GM19395 (cell line): ENCODE data around the gene CRYZL1.

ENCODE experiments used
- ATAC-seq: cut with Tn5 transposase; IDR thresholded peaks from one replicate; pipeline ENCODE4 v1.9.1; 2021; ENCODE audit warnings: mild to moderate bottlenecking, moderate library complexity; ENCODE audit not compliant: unreplicated experiment

CRYZL1 gene

GRCh38 chr21:33662046-33662445, 20.5 kb upstream of the CRYZL1 start:
- ATAC-seq = no peak

DNA sequence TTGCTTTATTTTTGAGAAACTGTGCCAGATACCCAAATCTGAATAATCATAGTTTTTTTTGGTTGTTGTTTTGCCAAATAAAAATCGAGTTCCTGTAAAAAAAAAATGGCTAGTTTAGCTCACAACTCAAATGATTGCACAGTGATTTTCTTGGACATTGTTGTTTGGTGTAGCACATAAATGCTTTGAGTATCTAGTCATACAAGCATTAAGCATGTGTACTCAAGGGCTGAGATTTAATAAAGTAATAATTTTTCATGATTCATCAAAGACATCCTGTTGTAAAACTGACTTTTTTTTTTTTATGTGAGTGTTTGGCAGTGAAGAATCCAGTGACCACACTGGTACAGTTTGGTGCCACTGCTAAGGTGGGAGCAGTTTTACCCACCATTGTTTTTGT, 19.6 kb upstream of the CRYZL1 start:
- no peak for ATAC-seq

DNA sequence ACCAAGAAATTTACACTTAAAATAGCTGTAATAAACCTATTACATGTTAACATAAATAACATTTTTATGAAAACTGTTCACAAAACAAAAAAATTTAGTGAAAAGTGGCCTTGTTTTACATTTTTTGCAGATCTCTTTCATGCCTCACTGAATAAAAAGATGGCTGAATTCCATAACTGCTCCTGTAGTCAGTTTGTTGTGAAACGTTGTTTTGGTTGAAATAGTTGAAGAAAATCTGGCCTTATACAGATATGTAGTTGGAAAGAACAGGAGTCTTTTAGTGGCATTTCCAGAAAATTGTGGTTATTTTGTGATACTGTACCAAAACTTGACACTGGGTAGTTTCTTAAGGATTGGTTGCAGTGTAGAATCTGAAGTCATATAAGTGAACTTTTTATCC, 18.9 kb upstream of the CRYZL1 start:
- ATAC-seq = no peak

DNA sequence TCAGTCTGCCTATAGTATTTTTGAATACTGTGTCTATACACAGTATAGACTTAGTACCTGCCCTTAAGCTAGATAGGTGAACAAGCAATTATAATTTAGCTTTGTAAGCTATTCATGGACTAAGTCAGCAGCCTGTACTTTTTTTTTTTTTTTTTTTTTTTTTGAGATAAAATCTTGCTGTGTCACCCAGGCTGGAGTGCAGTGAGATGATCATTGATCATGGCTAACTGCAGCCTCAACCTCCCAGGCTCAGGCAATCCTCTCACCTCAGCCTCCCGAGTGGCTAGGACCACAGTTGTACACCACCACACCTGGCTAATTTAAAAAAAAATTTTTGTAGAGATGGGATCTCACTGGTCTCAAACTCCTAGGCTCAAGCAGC, 18.0 kb upstream of the CRYZL1 start:
- ATAC-seq = no peak

GRCh38 chr21:33658919-33659567, 17.5 kb upstream of the CRYZL1 start:
- ATAC-seq = no peak

DNA sequence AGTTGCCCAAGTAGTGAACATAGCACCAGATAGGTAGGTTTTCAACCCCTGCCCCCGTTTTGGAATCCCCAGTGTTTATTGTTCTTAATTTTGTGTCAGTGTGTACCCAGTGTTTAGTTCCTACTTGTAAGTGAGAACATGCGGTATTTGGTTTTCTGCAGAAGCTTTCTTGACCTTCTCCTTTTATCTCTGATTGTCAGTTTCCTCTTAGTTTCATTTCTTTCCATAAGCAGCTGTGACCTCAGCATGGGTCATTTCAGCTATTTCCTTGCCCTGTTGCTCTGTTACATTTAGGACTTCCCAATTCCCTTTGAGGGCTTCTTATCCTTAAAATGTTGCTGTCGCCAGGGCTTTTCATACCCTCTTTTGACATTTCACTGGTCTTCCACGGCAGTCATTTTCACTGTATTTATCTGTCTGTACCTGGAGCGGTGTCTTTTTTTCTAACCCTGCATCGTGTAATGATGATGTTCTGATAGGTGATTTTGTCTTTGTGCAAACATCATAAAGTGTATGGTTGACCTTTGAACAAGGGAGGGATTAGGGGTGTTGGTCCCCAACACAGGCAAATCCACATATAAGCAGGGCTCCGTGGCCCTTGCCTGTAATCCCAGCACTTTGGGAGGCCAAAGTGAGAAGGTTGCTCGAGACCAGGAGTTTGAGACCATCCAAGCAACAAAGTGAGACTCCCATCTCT, 15.7 kb upstream of the CRYZL1 start:
- ATAC-seq = no peak

GRCh38 chr21:33655588-33656221, 14.2 kb upstream of the CRYZL1 start:
- no peak for ATAC-seq

GRCh38 chr21:33654412-33654811, 12.9 kb upstream of the CRYZL1 start:
- ATAC-seq = no peak

DNA sequence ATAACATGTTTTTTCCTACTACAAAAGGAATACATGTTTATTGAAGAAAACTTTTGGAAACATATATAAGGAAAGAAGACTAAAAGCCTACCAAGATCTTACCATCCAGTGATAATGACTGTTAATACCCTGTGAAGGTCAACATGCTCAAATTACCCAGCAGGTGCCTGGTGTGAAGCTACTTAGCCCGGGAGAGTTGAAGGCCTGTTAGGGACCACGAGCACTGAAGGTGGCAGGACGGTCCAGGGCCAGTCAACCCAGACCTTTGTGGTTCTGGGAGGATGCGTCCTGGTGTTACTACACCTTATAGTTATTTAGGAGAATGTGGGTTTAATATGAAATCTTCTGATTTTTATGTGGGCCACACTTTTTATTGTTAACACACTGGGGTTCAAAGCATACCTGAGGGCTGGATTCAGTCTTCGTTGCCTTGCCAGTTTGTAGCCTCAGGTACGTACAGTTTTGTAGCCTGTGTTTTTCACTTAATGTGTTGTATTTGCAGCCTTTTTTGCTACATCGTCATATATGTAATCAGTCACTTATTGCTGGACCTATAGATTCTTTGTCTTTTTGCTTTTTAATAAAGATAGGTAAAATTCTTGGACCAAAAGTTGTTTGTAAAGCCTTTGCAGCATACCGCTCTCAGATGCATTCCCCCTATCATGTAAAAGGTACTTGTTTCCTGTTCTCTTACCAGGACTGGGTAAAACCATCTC, 10.6 kb upstream of the CRYZL1 start:
- ATAC-seq = no peak

- no peak for ATAC-seq
Measured at GRCh38 chr21:33650929-33651509, 9.5 kb upstream of the CRYZL1 start.

GRCh38 chr21:33650230-33650629, 8.7 kb upstream of the CRYZL1 start:
- ATAC-seq = no peak

GRCh38 chr21:33648555-33648954, 7.0 kb upstream of the CRYZL1 start:
- no peak for ATAC-seq

GRCh38 chr21:33647587-33647986, 6.0 kb upstream of the CRYZL1 start:
- no peak for ATAC-seq

GRCh38 chr21:33645730-33646129, 4.2 kb upstream of the CRYZL1 start:
- no peak for ATAC-seq

- ATAC-seq = no peak
Measured at GRCh38 chr21:33644383-33645074, 3.0 kb upstream of the CRYZL1 start.

GRCh38 chr21:33643658-33644311, 2.2 kb upstream of the CRYZL1 start:
- no peak for ATAC-seq

DNA sequence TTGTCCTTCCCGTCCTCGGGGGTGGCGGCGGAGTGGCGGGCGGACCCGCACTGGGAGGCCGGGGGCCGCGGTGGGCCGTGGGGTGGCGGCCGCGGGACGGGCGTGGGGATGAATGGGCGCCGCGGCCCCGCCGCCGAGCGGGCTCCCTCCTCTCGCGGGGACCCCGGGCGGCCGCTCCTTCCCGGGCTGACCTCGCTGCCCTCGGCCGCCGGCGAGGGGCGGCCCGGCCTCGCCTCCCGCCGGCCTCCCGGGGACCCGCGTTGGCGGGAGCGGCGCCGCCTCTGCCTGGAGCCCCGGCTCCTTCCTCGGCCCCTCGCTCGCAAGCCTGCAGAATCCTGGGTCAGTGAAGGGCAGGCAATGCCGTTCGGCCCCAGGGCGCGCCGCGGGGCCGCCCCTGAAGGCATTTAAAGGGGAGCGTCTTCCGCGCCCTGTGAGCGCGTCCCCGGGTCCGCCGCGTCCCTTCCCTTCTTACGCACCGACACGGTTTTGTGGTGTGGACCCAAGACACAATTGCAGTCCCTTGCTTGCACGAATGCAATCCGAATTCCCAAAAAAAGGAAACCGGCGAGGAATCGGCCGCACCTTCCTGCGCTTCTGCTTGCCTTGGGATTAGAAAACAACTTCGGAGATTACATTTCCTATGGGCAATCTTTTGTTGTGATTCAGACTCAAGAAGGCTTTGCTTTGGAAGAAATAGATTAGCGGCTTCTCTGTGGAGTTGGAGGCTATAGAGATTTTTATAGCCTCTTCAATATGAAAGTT, 1.5 kb upstream of the CRYZL1 start:
- no peak for ATAC-seq

DNA sequence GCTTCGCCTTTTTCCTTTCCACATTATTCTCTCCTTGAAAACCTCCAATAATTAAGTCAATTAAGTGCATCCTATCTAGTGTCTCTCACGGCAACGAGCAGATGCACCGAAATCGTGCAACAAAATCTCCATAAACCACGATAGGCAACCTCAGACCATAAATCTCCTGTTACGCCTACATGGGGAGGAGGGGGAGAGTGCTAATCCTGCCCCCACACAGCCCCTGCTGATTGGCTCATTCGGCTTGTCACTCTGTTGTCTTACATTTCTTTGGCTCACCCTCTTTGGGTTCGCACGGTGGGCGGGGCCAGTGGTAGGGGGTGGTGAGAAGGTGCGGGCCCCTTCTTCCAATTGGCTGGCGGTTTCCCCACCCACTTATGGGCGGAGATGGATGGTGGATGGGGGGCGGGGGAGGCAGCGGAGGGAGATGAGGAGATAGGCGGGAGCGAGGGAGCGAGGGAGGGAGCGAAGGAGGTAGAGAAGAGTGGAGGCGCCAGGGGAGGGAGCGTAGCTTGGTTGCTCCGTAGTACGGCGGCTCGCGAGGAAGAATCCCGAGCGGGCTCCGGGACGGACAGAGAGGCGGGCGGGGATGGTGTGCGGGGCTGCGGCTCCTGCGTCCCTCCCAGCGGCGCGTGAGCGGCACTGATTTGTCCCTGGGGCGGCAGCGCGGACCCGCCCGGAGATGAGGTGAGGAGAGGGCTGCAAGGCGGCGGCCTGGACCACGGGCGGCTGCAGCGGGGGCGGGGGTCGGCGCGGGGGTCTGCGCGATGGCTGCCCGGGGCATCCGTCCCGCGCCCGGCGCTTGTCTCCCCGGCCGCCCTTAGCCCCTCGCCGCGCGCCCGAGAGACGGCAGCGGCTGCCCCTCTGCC, 720 bp upstream of the CRYZL1 start, which contains the start of gene ITSN1:
ITSN1 (plus strand) TSS at position 475 of the 869 bp plus-strand sequence. CDS start 76,328 bp downstream, outside the sequence.
- peak; percentile 90 for ATAC-seq
